ENCODE data around the gene ADAMTS9.

- TF ChIP-seq, protein P1, sequence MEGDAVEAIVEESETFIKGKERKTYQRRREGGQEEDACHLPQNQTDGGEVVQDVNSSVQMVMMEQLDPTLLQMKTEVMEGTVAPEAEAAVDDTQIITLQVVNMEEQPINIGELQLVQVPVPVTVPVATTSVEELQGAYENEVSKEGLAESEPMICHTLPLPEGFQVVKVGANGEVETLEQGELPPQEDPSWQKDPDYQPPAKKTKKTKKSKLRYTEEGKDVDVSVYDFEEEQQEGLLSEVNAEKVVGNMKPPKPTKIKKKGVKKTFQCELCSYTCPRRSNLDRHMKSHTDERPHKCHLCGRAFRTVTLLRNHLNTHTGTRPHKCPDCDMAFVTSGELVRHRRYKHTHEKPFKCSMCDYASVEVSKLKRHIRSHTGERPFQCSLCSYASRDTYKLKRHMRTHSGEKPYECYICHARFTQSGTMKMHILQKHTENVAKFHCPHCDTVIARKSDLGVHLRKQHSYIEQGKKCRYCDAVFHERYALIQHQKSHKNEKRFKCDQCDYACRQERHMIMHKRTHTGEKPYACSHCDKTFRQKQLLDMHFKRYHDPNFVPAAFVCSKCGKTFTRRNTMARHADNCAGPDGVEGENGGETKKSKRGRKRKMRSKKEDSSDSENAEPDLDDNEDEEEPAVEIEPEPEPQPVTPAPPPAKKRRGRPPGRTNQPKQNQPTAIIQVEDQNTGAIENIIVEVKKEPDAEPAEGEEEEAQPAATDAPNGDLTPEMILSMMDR (CRISPR knock-in tag; IDR thresholded peaks at IDR 0.05) = no peak
- TF ChIP-seq, protein P2, sequence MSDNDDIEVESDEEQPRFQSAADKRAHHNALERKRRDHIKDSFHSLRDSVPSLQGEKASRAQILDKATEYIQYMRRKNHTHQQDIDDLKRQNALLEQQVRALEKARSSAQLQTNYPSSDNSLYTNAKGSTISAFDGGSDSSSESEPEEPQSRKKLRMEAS (IDR thresholded peaks at IDR 0.05) = no peak
- no peak for TF ChIP-seq CAMTA2 (CRISPR knock-in tag; IDR thresholded peaks at IDR 0.05; ENCODE audit: borderline replicate concordance)
- no peak for TF ChIP-seq GMEB1 (CRISPR knock-in tag; IDR thresholded peaks at IDR 0.05; ENCODE audit: borderline replicate concordance)
- TF ChIP-seq, protein P3, sequence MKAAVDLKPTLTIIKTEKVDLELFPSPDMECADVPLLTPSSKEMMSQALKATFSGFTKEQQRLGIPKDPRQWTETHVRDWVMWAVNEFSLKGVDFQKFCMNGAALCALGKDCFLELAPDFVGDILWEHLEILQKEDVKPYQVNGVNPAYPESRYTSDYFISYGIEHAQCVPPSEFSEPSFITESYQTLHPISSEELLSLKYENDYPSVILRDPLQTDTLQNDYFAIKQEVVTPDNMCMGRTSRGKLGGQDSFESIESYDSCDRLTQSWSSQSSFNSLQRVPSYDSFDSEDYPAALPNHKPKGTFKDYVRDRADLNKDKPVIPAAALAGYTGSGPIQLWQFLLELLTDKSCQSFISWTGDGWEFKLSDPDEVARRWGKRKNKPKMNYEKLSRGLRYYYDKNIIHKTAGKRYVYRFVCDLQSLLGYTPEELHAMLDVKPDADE (CRISPR knock-in tag; IDR thresholded peaks at IDR 0.05) = no peak
- TF ChIP-seq ESRRA (CRISPR knock-in tag; IDR thresholded peaks at IDR 0.05; ENCODE audit: low read depth) = no peak
Measured at GRCh38 chr3:64693031-64693430, 5.2 kb upstream of the ADAMTS9 start.
